GM08714 (cell line): ENCODE data around the gene SEC31B.

Experiments
- H3K4me3 ChIP-seq: fragments of 200-500 bp; sonication (Bioruptor generic); 2 replicates; pipeline ENCODE4 v1.5.1; 2014; ENCODE audit warnings: mild to moderate bottlenecking, low read length, inconsistent platforms
- ZNF274 ChIP-seq: IDR thresholded peaks from 2 replicates; pipeline ENCODE4 v1.6.1; 2012; ENCODE audit warnings: mild to moderate bottlenecking, low read depth, low read length

SEC31B gene

DNA sequence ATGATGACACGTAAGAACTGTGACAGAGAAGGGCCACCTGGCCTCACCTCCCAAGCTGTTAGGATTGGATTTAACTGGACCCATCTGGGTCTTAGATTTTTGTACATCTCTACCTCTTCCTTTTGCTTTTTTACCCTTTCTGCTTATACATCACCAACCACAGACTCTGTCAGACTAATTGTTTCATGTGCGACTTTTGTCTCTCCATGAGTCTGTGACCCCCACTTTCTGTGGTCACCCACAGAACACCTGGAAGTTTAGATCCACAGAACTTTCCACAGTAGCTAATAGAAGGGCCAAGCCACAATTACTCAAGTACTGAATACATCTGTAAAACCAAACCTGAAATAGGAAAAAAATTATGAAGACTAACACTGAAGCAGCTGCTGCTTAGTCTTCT is 23.1 kb downstream of the SEC31B start:
- H3K4me3 ChIP-seq = no peak overlapping the region
- TF ChIP-seq ZNF274 = no peak

- no peak overlapping the region for H3K4me3 ChIP-seq
- no peak for TF ChIP-seq ZNF274
These were observed 29.1 kb downstream of the SEC31B start for GRCh38 chr10:100490531-100490930.

DNA sequence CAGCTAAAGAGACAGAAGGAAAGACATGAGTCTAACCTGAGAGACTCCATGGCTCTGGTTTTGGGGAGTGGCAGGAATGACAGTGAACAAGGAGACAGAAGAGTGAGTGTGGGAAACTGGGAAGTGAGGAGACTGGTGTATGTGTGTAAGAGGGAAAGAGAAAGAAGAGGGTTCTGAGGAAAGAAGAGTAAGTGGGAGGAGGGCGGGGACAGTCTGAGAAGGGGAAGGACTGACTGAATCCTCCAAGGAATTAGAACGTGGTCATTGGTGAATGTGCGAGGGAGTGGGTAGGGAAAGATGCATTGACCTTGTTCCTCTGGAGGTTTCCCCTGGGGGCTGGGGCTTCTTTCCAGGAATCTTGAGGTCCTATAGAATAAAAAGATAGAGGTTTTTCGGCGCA is 30.3 kb downstream of the SEC31B start:
- H3K4me3 ChIP-seq = no peak overlapping the region
- TF ChIP-seq ZNF274 = no peak

DNA sequence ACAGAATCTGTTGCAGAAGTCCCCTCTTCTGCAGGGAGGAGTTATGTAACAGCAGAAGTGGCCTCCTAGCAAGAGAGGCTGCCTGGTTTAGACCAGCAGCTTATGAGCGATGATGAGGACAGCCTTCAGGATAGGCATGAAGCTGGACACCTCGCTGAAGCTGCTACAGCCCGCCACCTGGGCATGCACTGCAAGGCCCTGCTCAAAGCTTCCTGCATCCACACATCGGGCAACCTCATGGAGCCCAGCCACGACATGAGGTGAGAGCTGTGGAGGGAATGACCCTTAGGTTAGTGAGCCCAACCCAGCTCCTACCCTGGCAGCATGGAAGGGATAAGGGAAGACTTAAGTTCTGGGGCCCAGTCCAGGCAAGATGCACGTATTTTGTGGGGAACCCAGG is 32.1 kb downstream of the SEC31B start:
- no peak for TF ChIP-seq ZNF274
- H3K4me3 ChIP-seq = no peak overlapping the region

- H3K4me3 ChIP-seq = no peak overlapping the region
- TF ChIP-seq ZNF274 = no peak
These were observed 33.7 kb downstream of the SEC31B start for GRCh38 chr10:100485801-100486495.

- H3K4me3 ChIP-seq = no peak overlapping the region
- no peak for TF ChIP-seq ZNF274
These were observed 34.3 kb downstream of the SEC31B start for GRCh38 chr10:100485366-100485765.

- no peak overlapping the region for H3K4me3 ChIP-seq
- no peak for TF ChIP-seq ZNF274
These were observed 35.6 kb downstream of the SEC31B start for GRCh38 chr10:100483876-100484666.

DNA sequence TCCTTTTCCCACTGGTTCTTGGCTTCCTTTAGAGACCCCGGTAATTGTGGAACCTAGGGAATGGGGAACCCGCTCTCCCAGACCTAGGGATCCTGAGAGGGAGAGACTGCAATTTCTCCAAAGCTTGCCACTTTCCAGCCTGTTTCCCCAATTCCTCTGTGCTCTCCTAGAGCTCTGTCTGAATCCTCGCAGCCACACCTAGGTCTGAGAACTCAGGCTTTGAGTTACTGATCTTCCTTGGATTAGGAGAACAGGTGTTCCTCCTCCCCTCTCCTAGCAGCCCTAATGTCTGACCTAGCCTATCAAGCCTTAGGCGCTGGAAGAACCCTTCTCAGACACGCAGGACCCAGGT is 36.9 kb downstream of the SEC31B start:
- no peak overlapping the region for H3K4me3 ChIP-seq

DNA sequence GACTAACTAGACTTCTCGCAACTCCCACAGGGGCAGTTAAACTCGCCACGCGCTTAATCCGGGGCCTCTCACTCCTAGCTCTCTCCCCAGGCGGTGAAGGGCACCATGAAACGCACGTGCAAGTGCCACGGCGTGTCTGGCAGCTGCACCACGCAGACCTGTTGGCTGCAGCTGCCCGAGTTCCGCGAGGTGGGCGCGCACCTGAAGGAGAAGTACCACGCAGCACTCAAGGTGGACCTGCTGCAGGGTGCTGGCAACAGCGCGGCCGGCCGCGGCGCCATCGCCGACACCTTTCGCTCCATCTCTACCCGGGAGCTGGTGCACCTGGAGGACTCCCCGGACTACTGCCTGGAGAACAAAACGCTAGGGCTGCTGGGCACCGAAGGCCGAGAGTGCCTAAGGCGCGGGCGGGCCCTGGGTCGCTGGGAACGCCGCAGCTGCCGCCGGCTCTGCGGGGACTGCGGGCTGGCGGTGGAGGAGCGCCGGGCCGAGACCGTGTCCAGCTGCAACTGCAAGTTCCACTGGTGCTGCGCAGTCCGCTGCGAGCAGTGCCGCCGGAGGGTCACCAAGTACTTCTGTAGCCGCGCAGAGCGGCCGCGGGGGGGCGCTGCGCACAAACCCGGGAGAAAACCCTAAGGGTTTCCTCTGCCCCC is 37.4 kb downstream of the SEC31B start:
- peak overlapping the region; percentile 22; the same call in 1 of the 2 replicates for H3K4me3 ChIP-seq
- no peak for TF ChIP-seq ZNF274

More for the DNA sequence above, 36.9 kb downstream of the SEC31B start:
- no peak for TF ChIP-seq ZNF274

DNA sequence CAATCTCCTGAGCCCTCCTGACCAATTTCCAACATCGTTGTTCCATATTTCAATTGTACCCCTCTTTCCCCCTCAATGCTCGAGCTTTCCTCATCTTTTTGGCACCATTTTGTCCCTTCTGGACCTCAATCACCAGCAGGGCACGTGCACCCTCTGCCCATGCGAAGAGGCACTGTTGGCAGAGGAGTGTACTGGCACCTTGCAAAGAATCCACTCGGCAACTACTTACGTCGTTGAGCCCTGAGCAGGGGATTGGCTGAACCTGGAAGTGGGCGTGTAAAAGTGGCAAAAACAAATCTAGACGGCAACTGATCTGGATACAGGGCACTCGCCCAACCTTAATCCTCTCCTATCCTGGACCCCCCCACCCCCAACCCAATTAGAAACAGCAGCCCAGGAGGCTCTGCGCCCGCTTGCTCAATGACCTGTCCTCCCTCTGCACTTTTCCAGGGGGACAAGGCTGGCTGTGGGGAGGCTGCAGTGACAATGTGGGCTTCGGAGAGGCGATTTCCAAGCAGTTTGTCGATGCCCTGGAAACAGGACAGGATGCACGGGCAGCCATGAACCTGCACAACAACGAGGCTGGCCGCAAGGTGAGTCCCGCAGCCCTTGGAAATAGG is 38.1 kb downstream of the SEC31B start:
- peak overlapping the region; percentile 22; the same call in 1 of the 2 replicates for H3K4me3 ChIP-seq
- no peak for TF ChIP-seq ZNF274

- no peak overlapping the region for H3K4me3 ChIP-seq
- no peak for TF ChIP-seq ZNF274
These were observed 39.7 kb downstream of the SEC31B start for GRCh38 chr10:100480002-100480401.

DNA sequence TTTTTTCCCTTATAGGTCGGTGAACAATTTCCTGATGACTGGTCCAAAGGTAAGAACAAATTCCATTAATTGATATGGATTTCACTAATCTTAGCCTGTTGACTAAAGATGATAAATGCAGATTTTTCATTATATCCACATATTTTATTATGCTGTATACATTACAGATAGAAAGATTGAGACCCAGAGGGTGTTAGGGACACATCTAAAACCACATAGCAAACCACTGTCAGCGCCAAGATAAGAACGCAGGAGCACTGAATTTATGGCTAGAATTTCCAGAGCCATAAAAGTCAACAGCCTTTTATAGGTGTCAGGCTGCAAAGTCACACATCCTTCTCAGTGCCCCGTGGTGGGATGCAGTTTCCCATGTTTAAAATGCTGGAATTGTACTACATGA is 40.6 kb downstream of the SEC31B start:
- no peak for TF ChIP-seq ZNF274
- no peak overlapping the region for H3K4me3 ChIP-seq

- H3K4me3 ChIP-seq = no peak overlapping the region
- no peak for TF ChIP-seq ZNF274
These were observed 41.7 kb downstream of the SEC31B start for GRCh38 chr10:100477970-100478369.

DNA sequence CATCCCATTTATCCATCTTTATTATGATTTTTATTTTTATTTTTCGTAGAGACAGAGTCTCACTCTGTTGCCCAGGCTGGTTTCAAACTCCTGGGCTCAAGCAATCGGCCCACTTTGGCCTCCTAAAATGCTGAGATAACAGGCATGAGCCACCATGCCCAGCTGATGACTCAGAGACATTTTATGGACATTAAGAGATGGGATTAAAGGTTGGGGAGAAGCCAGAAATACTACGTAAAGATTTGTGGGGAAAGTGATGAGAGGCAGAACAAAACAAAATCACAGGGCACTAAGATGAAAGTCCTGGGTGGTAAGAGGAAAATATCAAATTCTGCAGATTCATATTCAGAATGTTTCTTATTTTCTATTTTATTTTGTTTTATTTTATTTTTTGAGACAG is 49.3 kb downstream of the SEC31B start:
- no peak overlapping the region for H3K4me3 ChIP-seq
- TF ChIP-seq ZNF274 = no peak
